ENCODE data around the gene TSC22D2. TPM values are rescaled to one million over a fixed set of nuclear protein-coding genes. Genes with fewer than 3 reads are reported as not detected.

Gene TSC22D2
- total RNA-seq, 2 donors from 2014 or later: 37.8 to 51.6 TPM

- ATAC-seq (no peak), DNase-seq (no peak)
- H3K4me3 Mint-ChIP-seq: peak overlapping the region; percentile 77
- H3K9me3 ChIP-seq (ENCODE audit: control insufficient read depth, low read length, poor library complexity, severe bottlenecking): no peaks in the 10 kb centered on the region
- peaks cover 8% of the 10 kb centered on the region for H3K4me1 Mint-ChIP-seq
- H3K27ac Mint-ChIP-seq: peak overlapping the region; percentile 19
- H3K36me3 Mint-ChIP-seq (ENCODE audit: low read depth): peaks cover 5% of the 10 kb centered on the region
- H3K27me3 Mint-ChIP-seq: peaks cover 15% of the 10 kb centered on the region
These were observed 34.7 kb upstream of the TSC22D2 start for GRCh38 chr3:150373234-150373875.

- H3K4me3 Mint-ChIP-seq: no peak overlapping the region
- H3K9me3 ChIP-seq (ENCODE audit: control insufficient read depth, low read length, poor library complexity, severe bottlenecking): no peaks in the 10 kb centered on the region
- ATAC-seq: no peak
- peaks cover 6% of the 10 kb centered on the region for H3K36me3 Mint-ChIP-seq (ENCODE audit: low read depth)
- H3K27ac Mint-ChIP-seq: no peak overlapping the region
- no peak for DNase-seq
- peaks cover 15% of the 10 kb centered on the region for H3K27me3 Mint-ChIP-seq
- peaks cover 10% of the 10 kb centered on the region for H3K4me1 Mint-ChIP-seq
These were observed 33.1 kb upstream of the TSC22D2 start for GRCh38 chr3:150374975-150375374.

GRCh38 chr3:150376001-150376848, 31.9 kb upstream of the TSC22D2 start:
- no peaks in the 10 kb centered on the region for H3K9me3 ChIP-seq (ENCODE audit: control insufficient read depth, low read length, poor library complexity, severe bottlenecking)
- Mint-ChIP-seq H3K36me3 (ENCODE audit: low read depth) (peaks cover 6% of the 10 kb centered on the region), H3K4me3 (no peak overlapping the region), H3K27me3 (peaks cover 12% of the 10 kb centered on the region), H3K4me1 (peaks cover 10% of the 10 kb centered on the region), H3K27ac (no peak overlapping the region)
- no peak for ATAC-seq
- DNase-seq: no peak

- no peak overlapping the region for H3K27ac Mint-ChIP-seq
- no peaks in the 10 kb centered on the region for H3K9me3 ChIP-seq (ENCODE audit: control insufficient read depth, low read length, poor library complexity, severe bottlenecking)
- peaks cover 13% of the 10 kb centered on the region for H3K4me1 Mint-ChIP-seq
- H3K27me3 Mint-ChIP-seq: peaks cover 7% of the 10 kb centered on the region
- peaks cover 6% of the 10 kb centered on the region for H3K36me3 Mint-ChIP-seq (ENCODE audit: low read depth)
- no peak overlapping the region for H3K4me3 Mint-ChIP-seq
- DNase-seq: no peak
- no peak for ATAC-seq
These were observed 30.3 kb upstream of the TSC22D2 start for GRCh38 chr3:150377601-150378300.

- H3K27ac Mint-ChIP-seq: no peak overlapping the region
- no peaks in the 10 kb centered on the region for H3K9me3 ChIP-seq (ENCODE audit: control insufficient read depth, low read length, poor library complexity, severe bottlenecking)
- peaks cover 6% of the 10 kb centered on the region for H3K36me3 Mint-ChIP-seq (ENCODE audit: low read depth)
- peaks cover 7% of the 10 kb centered on the region for H3K27me3 Mint-ChIP-seq
- no peak overlapping the region for H3K4me3 Mint-ChIP-seq
- peaks cover 12% of the 10 kb centered on the region for H3K4me1 Mint-ChIP-seq
- ATAC-seq (no peak), DNase-seq (no peak)
These were observed 29.8 kb upstream of the TSC22D2 start for GRCh38 chr3:150378301-150378748.

GRCh38 chr3:150379469-150379868, 28.6 kb upstream of the TSC22D2 start:
- ATAC-seq (no peak), DNase-seq (no peak)
- Mint-ChIP-seq H3K36me3 (ENCODE audit: low read depth) (peaks cover 6% of the 10 kb centered on the region), H3K4me3 (no peak overlapping the region), H3K27me3 (peaks cover 7% of the 10 kb centered on the region), H3K27ac (no peak overlapping the region), H3K4me1 (peaks cover 9% of the 10 kb centered on the region)
- H3K9me3 ChIP-seq (ENCODE audit: control insufficient read depth, low read length, poor library complexity, severe bottlenecking): no peaks in the 10 kb centered on the region

GRCh38 chr3:150384296-150385212, 23.5 kb upstream of the TSC22D2 start:
- H3K9me3 ChIP-seq (ENCODE audit: control insufficient read depth, low read length, poor library complexity, severe bottlenecking): no peaks in the 10 kb centered on the region
- peaks cover 2% of the 10 kb centered on the region for H3K36me3 Mint-ChIP-seq (ENCODE audit: low read depth)
- peaks cover 16% of the 10 kb centered on the region for H3K4me1 Mint-ChIP-seq
- H3K27ac Mint-ChIP-seq: peak overlapping the region; percentile 83
- ATAC-seq: peak; percentile 98
- DNase-seq: peak in 1 of 3 donors; percentile 7
- no peaks in the 10 kb centered on the region for H3K27me3 Mint-ChIP-seq
- peak overlapping the region; percentile 77 for H3K4me3 Mint-ChIP-seq

GRCh38 chr3:150385296-150386242, 22.5 kb upstream of the TSC22D2 start:
- ATAC-seq (peak; percentile 53), DNase-seq (no peak)
- H3K27ac Mint-ChIP-seq: peak overlapping the region; percentile 83
- no peaks in the 10 kb centered on the region for H3K27me3 Mint-ChIP-seq
- peak overlapping the region; percentile 77 for H3K4me3 Mint-ChIP-seq
- H3K36me3 Mint-ChIP-seq (ENCODE audit: low read depth): peaks cover 2% of the 10 kb centered on the region
- H3K4me1 Mint-ChIP-seq: peaks cover 16% of the 10 kb centered on the region
- no peaks in the 10 kb centered on the region for H3K9me3 ChIP-seq (ENCODE audit: control insufficient read depth, low read length, poor library complexity, severe bottlenecking)

- ATAC-seq (no peak), DNase-seq (no peak)
- Mint-ChIP-seq H3K36me3 (ENCODE audit: low read depth) (peaks cover 2% of the 10 kb centered on the region), H3K4me1 (peaks cover 13% of the 10 kb centered on the region), H3K27me3 (no peaks in the 10 kb centered on the region), H3K27ac (no peak overlapping the region), H3K4me3 (no peak overlapping the region)
- no peaks in the 10 kb centered on the region for H3K9me3 ChIP-seq (ENCODE audit: control insufficient read depth, low read length, poor library complexity, severe bottlenecking)
These were observed 19.3 kb upstream of the TSC22D2 start for GRCh38 chr3:150388498-150389418.

GRCh38 chr3:150390087-150390486, 18.0 kb upstream of the TSC22D2 start:
- H3K9me3 ChIP-seq (ENCODE audit: control insufficient read depth, low read length, poor library complexity, severe bottlenecking): no peaks in the 10 kb centered on the region
- Mint-ChIP-seq H3K27ac (peak overlapping the region; percentile 14), H3K36me3 (ENCODE audit: low read depth) (peaks cover 2% of the 10 kb centered on the region), H3K27me3 (no peaks in the 10 kb centered on the region), H3K4me1 (peaks cover 6% of the 10 kb centered on the region), H3K4me3 (no peak overlapping the region)
- ATAC-seq (no peak), DNase-seq (no peak)

- no peak overlapping the region for H3K4me3 Mint-ChIP-seq
- no peaks in the 10 kb centered on the region for H3K4me1 Mint-ChIP-seq
- no peak for ATAC-seq
- H3K9me3 ChIP-seq (ENCODE audit: control insufficient read depth, low read length, poor library complexity, severe bottlenecking): no peaks in the 10 kb centered on the region
- DNase-seq: no peak
- H3K36me3 Mint-ChIP-seq (ENCODE audit: low read depth): no peaks in the 10 kb centered on the region
- H3K27ac Mint-ChIP-seq: no peak overlapping the region
- no peaks in the 10 kb centered on the region for H3K27me3 Mint-ChIP-seq
These were observed 16.9 kb upstream of the TSC22D2 start for GRCh38 chr3:150391161-150391560.
